Esophagus squamous epithelium (tissue), 4 donors: ENCODE measurements around the gene APLP2.

ENCODE experiments used
- POLR2A ChIP-seq, 4 donors: fragments of 450-650 bp; IDR thresholded peaks; one replicate each; pipeline ENCODE4 v1.6.1; 2017; ENCODE audit warnings: antibody characterized with exemption in 4 of 4, mild to moderate bottlenecking in 4 of 4, moderate library complexity in 3 of 4
- TF ChIP-seq, protein P1 (sequence below), 6 experiments: fragments of 450-650 bp in 4 of 6; fragments of 200-600 bp in 2 of 6; sonication (generic) in 2 of 6; IDR thresholded peaks; one replicate each; pipeline ENCODE4 v1.5.1; 2016 to 2019; ENCODE audit warnings: antibody characterized with exemption in 6 of 6, mild to moderate bottlenecking in 4 of 6, moderate library complexity in 4 of 6

DNA sequence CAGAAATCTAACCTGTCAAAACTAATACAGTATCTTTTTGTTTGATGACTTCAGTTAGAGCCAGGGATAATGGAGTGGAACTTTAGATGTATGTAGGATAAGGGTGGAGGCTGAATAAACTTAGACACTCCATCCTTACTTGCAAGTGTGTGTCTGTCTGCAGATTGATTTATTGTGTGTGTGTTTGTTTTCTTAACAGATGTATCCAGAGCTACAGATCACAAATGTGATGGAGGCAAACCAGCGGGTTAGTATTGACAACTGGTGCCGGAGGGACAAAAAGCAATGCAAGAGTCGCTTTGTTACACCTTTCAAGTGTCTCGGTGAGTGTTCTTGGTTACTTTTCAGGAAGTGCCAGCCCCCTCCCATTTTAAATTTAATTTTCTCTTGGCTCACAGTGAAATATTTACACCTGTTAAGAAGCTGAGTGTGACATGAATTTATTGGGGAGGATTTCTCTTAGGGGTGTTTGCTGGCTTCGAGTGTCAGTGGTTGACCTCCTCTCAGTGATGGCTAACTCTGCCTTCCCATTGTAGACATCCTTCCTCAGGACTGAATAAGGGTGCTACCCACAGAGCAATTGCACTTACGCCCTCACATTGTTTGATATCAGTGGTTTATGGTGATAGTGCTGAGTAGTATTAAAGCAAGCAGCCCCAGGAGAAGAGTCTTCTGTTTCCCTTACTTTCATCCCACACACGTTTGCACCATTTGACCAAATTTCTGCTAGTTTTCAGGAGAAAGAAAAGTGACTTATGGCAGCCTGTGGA is 40.8 kb downstream of the APLP2 start:
- TF ChIP-seq, protein P1, sequence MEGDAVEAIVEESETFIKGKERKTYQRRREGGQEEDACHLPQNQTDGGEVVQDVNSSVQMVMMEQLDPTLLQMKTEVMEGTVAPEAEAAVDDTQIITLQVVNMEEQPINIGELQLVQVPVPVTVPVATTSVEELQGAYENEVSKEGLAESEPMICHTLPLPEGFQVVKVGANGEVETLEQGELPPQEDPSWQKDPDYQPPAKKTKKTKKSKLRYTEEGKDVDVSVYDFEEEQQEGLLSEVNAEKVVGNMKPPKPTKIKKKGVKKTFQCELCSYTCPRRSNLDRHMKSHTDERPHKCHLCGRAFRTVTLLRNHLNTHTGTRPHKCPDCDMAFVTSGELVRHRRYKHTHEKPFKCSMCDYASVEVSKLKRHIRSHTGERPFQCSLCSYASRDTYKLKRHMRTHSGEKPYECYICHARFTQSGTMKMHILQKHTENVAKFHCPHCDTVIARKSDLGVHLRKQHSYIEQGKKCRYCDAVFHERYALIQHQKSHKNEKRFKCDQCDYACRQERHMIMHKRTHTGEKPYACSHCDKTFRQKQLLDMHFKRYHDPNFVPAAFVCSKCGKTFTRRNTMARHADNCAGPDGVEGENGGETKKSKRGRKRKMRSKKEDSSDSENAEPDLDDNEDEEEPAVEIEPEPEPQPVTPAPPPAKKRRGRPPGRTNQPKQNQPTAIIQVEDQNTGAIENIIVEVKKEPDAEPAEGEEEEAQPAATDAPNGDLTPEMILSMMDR (IDR thresholded peaks at IDR 0.05): no peak
- no peak for TF ChIP-seq POLR2A (IDR thresholded peaks at IDR 0.05)
